ENCODE measurements around the gene BAIAP2.
A peak's percentile ranks its signal among the peaks of the same experiment; 100 is the strongest.

Gene BAIAP2

GRCh38 chr17:81128774-81129173, 93.8 kb downstream of the BAIAP2 start:
- DNase-seq: no peak

- no peak for DNase-seq
These were observed 94.3 kb downstream of the BAIAP2 start for GRCh38 chr17:81129289-81129688.

GRCh38 chr17:81129711-81130367, 94.9 kb downstream of the BAIAP2 start:
- DNase-seq: no peak

GRCh38 chr17:81130385-81131361, 95.7 kb downstream of the BAIAP2 start:
- no peak for DNase-seq

GRCh38 chr17:81131486-81132196, 96.7 kb downstream of the BAIAP2 start:
- DNase-seq: no peak

- DNase-seq: no peak
These were observed 97.2 kb downstream of the BAIAP2 start for GRCh38 chr17:81132197-81132540.

- no peak for DNase-seq
These were observed 98.1 kb downstream of the BAIAP2 start for GRCh38 chr17:81132770-81133723.

GRCh38 chr17:81134064-81134781, 99.3 kb downstream of the BAIAP2 start:
- DNase-seq: no peak

GRCh38 chr17:81135505-81136278, 100.7 kb downstream of the BAIAP2 start:
- peak; percentile 89 for DNase-seq

- DNase-seq: no peak
These were observed 101.4 kb downstream of the BAIAP2 start for GRCh38 chr17:81136366-81136765.

- no peak for DNase-seq
These were observed 102.3 kb downstream of the BAIAP2 start for GRCh38 chr17:81137248-81137647.

- DNase-seq: no peak
These were observed 103.1 kb downstream of the BAIAP2 start for GRCh38 chr17:81138083-81138482.

GRCh38 chr17:81138500-81138899, 103.5 kb downstream of the BAIAP2 start:
- no peak for DNase-seq

- DNase-seq: no peak
These were observed 104.5 kb downstream of the BAIAP2 start for GRCh38 chr17:81139428-81139827.

- no peak for DNase-seq
These were observed 105.1 kb downstream of the BAIAP2 start for GRCh38 chr17:81140018-81140417.

- no peak for DNase-seq
These were observed 105.7 kb downstream of the BAIAP2 start for GRCh38 chr17:81140695-81141094.

GRCh38 chr17:81142301-81143199, 107.6 kb downstream of the BAIAP2 start:
- peak; percentile 52 for DNase-seq

- no peak for DNase-seq
These were observed 108.2 kb downstream of the BAIAP2 start for GRCh38 chr17:81143200-81143527.

GRCh38 chr17:81143717-81144422, 108.9 kb downstream of the BAIAP2 start:
- DNase-seq: no peak

Data from NCI-H1694 treated with DMSO at 0.1 percent for 48 hours (cell line).